ENCODE results near the gene GLB1L.
"Not testable (repeated sequence)": the region's sequence is repeated elsewhere in the genome, so short reads cannot be mapped to it uniquely, and the experiment has no call there.

GLB1L gene

GRCh38 chr2:219266232-219266631 lies 21.0 kb upstream of the GLB1L start:
- DNase-seq (ENCODE audit: low spot score) = no peak
- Histone ChIP-seq H3K4me3 (no peak overlapping the region), H3K27ac (no peak overlapping the region)
- no peak for TF ChIP-seq CTCF (IDR thresholded peaks at IDR 0.05)

- Histone ChIP-seq H3K27ac (no peak overlapping the region), H3K4me3 (no peak overlapping the region)
- no peak for DNase-seq (ENCODE audit: low spot score)
- no peak for TF ChIP-seq CTCF (IDR thresholded peaks at IDR 0.05)
Measured at GRCh38 chr2:219261024-219261855, 16.0 kb upstream of the GLB1L start.

- H3K27ac ChIP-seq; H3K4me3 ChIP-seq; DNase-seq (ENCODE audit: low spot score): not testable (repeated sequence)
Measured at GRCh38 chr2:219258942-219259341, 13.7 kb upstream of the GLB1L start.

- TF ChIP-seq CTCF (IDR thresholded peaks at IDR 0.05) = no peak
- DNase-seq (ENCODE audit: low spot score) = no peak
- Histone ChIP-seq H3K4me3 (peak overlapping the region; percentile 87), H3K27ac (peak overlapping the region; percentile 76 to 92)
Measured at GRCh38 chr2:219254590-219255201, 9.5 kb upstream of the GLB1L start.

GRCh38 chr2:219253753-219254589 lies 8.7 kb upstream of the GLB1L start, which contains the start of gene TUBA4A:
TUBA4A (minus strand) TSS chr2:219253918; CDS start chr2:219253858, 60 bp downstream.
- peak; percentile 90 for DNase-seq (ENCODE audit: low spot score)
- Histone ChIP-seq H3K27ac (peak within 1 kb of the TSS; percentile 76 to 92), H3K4me3 (peak within 1 kb of the TSS; percentile 87)
- no peak for TF ChIP-seq CTCF (IDR thresholded peaks at IDR 0.05)

- no peak for TF ChIP-seq CTCF (IDR thresholded peaks at IDR 0.05)
- H3K27ac ChIP-seq = peak within 1 kb of the TSS; percentile 76 to 92
- peak within 1 kb of the TSS; percentile 87 for H3K4me3 ChIP-seq
- peak; percentile 84 for DNase-seq (ENCODE audit: low spot score)
Measured at GRCh38 chr2:219252900-219253752, 7.9 kb upstream of the GLB1L start, which contains the start of gene TUBA4B. TUBA4B (plus strand) TSS chr2:219253243; CDS start chr2:219253408, 165 bp downstream.
